ENCODE data around the gene MPHOSPH10. TPM values are rescaled to one million over a fixed set of nuclear protein-coding genes. Genes with fewer than 3 reads are reported as not detected.

Gene MPHOSPH10
- total and polyA plus RNA-seq, 10 of the 15 experiments (the other 5 are each of a cell fraction or from before 2014, with no cell fraction given): 23.8 to 56.8 (median 41.3) TPM

GRCh38 chr2:71166812-71167211 is 36.4 kb downstream of the MPHOSPH10 start:
- Histone ChIP-seq H3K27me3 (replicated peaks in 1 of 2; ENCODE audit: control insufficient read depth in 2 of 2, insufficient read depth in 2 of 2, low read length in 1 of 2) (no peaks in the 10 kb centered on the region), H3K9ac (ENCODE audit: control insufficient read depth, insufficient read depth, low read length) (no peak overlapping the region), H3K4me2 (ENCODE audit: control insufficient read depth, insufficient read depth) (no peak overlapping the region), H2AFZ (ENCODE audit: control insufficient read depth, low read depth, low read length) (no peak overlapping the region), H3K27ac (ENCODE audit: control insufficient read depth, insufficient read depth) (no peak overlapping the region), H3K9me3 (replicated peaks; ENCODE audit: control insufficient read depth, insufficient read depth, low read length) (no peaks in the 10 kb centered on the region), H3K4me3 (no peak overlapping the region), H4K20me1 (ENCODE audit: control insufficient read depth, insufficient read depth) (no peaks in the 10 kb centered on the region), H3K36me3 (ENCODE audit: control insufficient read depth in 2 of 2, insufficient read depth in 2 of 2, low read length in 1 of 2) (no peaks in the 10 kb centered on the region), H3K79me2 (ENCODE audit: control insufficient read depth, insufficient read depth, low read length) (no peaks in the 10 kb centered on the region), H3K4me1 (ENCODE audit: control insufficient read depth, insufficient read depth, low read length) (no peaks in the 10 kb centered on the region)
- 0% methylated on average over 3 of the region's 3 CpGs for WGBS (ENCODE audit: insufficient coverage, insufficient replicate concordance, low lambda C conversion rate, missing lambda C conversion rate)
- intact Hi-C loops (cut with micrococcal nuclease; ENCODE audit: unreplicated experiment) (no loop called here), in situ Hi-C loops (cut with MboI) (loop anchor here (25.0 kb wide), 1 partner anchor 345 kb away; no protein-coding TSS in a partner anchor)
- DNase-seq (ENCODE audit: low read depth, low spot score) (no peak), ATAC-seq (no peak), FAIRE-seq (no peak)
- ChIA-PET RAD21 (ENCODE audit: unreplicated experiment) (no interaction called here), POLR2A (no interaction called here), CTCF (interaction anchor here (1.1 to 2.3 kb wide), 2 partner anchors 10 to 11 kb away, joined by 3 to 7 read pairs; no protein-coding TSS in a partner anchor), SMC1A (ENCODE audit: uncharacterized antibody, unreplicated experiment) (no interaction called here)
- BruUV-seq (replicated peaks): no TSS peak
- TF ChIP-seq STAT3 (IDR thresholded peaks at IDR 0.05; ENCODE audit: low read depth, low read length) (no peak), MXI1 (IDR thresholded peaks at IDR 0.05; ENCODE audit: low read depth, low read length) (no peak), CBFB (IDR thresholded peaks at IDR 0.05; ENCODE audit: low read depth) (no peak), USF1 (IDR thresholded peaks at IDR 0.05; ENCODE audit: borderline replicate concordance, extremely low read length, insufficient read depth, low read depth, low read length) (no peak), MTA3 (IDR thresholded peaks at IDR 0.05; ENCODE audit: borderline replicate concordance, low read length) (no peak), RAD51 (IDR thresholded peaks at IDR 0.05) (no peak), ZBED1 (IDR thresholded peaks at IDR 0.05; ENCODE audit: borderline replicate concordance) (no peak), HSF1 (IDR thresholded peaks at IDR 0.05; ENCODE audit: low read depth, low read length) (no peak), TBL1XR1 (IDR thresholded peaks at IDR 0.05; ENCODE audit: low read depth, low read length) (no peak), BCL3 (IDR thresholded peaks at IDR 0.05; ENCODE audit: borderline replicate concordance, insufficient read depth, low read depth, low read length, poor library complexity, severe bottlenecking) (no peak), SRF (IDR thresholded peaks at IDR 0.05; ENCODE audit: low read depth in 2 of 2, low read length in 2 of 2) (no peak)
